Stimulated activated CD4-positive, alpha-beta T cell treated with anti-CD3 and anti-CD28 coated beads, Interleukin-1b, Interleukin-23, amount 100 ng/mL, for 48 hours (primary cell): ENCODE data around the gene PPP1R26.

ENCODE experiments used
- DNase-seq: peaks from one replicate; pipeline ENCODE4 v3.0.0-alpha.2; 2020

PPP1R26 gene

GRCh38 chr9:135468854-135469521 lies 10.6 kb upstream of the PPP1R26 start:
- DNase-seq, result peak; percentile 67

GRCh38 chr9:135471791-135472640 lies 7.6 kb upstream of the PPP1R26 start:
- no peak for DNase-seq

GRCh38 chr9:135473972-135474543 lies 5.5 kb upstream of the PPP1R26 start:
- no peak for DNase-seq

GRCh38 chr9:135474915-135475314 lies 4.7 kb upstream of the PPP1R26 start:
- DNase-seq, result no peak

GRCh38 chr9:135476561-135477355 lies 2.8 kb upstream of the PPP1R26 start:
- DNase-seq, result no peak

GRCh38 chr9:135478191-135478590 lies 1.4 kb upstream of the PPP1R26 start:
- DNase-seq, result no peak

- no peak for DNase-seq
These were observed 633 bp upstream of the PPP1R26 start for GRCh38 chr9:135478829-135479468.

- DNase-seq, result no peak
These were observed 723 bp downstream of the PPP1R26 start for GRCh38 chr9:135480071-135480939.

- DNase-seq, result no peak
These were observed 1.3 kb downstream of the PPP1R26 start for GRCh38 chr9:135480940-135481310.

- no peak for DNase-seq
These were observed 2.6 kb downstream of the PPP1R26 start for GRCh38 chr9:135482015-135482754.

- DNase-seq, result no peak
These were observed 5.1 kb downstream of the PPP1R26 start for GRCh38 chr9:135484460-135485277.

GRCh38 chr9:135485385-135485784 lies 5.8 kb downstream of the PPP1R26 start:
- DNase-seq, result no peak

GRCh38 chr9:135485832-135486231 lies 6.2 kb downstream of the PPP1R26 start:
- DNase-seq, result no peak

- DNase-seq, result no peak
These were observed 6.9 kb downstream of the PPP1R26 start for GRCh38 chr9:135486267-135487065.

GRCh38 chr9:135487281-135488012 lies 7.9 kb downstream of the PPP1R26 start:
- no peak for DNase-seq

GRCh38 chr9:135488013-135488330 lies 8.4 kb downstream of the PPP1R26 start:
- no peak for DNase-seq

- DNase-seq, result no peak
These were observed 8.9 kb downstream of the PPP1R26 start for GRCh38 chr9:135488527-135488926.

GRCh38 chr9:135489188-135489906 lies 9.8 kb downstream of the PPP1R26 start:
- no peak for DNase-seq
